Measurements from ENCODE around the gene OSER1. TPM values are rescaled to one million over a fixed set of nuclear protein-coding genes. Genes with fewer than 3 reads are reported as not detected.
A peak's percentile ranks its signal among the peaks of the same experiment; 100 is the strongest.

OSER1 gene
- total and polyA plus RNA-seq, 4 donors: 22.6 to 32.9 (median 27.7) TPM

DNA sequence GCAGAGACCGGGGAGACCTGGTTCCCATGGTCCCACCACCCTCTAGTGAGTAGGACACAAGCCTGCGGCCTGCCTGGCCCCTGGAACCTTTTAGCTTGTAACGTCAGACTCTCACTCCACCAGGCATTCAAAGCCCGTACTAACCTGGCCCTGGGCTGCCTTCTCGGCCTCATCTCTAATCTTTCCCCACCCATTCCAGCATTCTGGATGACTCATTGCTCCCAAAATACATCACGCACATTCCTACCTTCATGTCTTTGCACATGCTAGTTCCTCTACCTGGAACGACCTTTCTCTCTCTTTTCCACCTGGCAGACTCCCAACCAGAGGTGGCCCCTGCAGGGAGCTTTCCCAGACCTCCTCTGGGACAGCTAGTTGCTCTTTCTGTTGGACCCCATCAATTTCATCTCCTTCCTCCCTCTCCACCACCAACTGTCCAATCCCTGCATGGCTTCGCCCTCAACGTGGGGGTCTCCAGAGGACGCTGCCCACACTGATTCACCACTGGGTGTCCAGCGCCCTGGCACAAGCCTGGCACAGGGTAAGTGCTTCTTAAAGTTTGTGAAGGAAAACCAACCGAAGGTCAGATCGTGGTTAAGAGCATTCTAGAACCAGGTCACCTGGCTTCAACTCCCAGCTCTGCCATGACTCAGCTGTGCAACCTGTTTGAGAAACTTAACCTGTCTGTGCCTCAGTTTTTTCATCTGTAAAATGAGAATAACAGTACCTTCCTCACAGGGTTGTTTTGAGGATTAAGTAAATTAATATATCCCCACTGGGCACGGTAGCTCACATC, 58.8 kb downstream of the OSER1 start:
- DNase-seq: no peak

DNA sequence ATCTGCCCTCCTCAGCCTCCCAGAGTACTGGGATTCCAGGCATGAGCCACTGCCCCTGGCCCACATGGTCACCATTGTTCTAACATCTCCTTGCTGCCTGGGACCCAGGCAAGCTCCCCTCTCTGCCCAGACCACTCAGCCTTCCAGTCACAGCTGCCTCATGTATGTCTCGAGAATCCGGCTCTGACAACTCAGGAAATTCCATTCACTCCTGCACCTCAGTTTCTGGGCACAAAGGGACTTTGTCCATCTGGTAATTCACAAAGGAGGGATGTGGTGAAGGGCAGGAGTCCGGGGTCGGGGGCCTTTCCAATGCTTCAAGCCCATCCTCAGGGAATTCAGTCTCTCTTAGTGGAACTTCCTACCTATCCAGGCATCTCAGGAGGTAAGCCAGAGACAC, 64.3 kb downstream of the OSER1 start:
- DNase-seq (peak in 2 of 3 donors; percentile 61 to 68), ATAC-seq (ENCODE audit: insufficient read depth, low FRiP score) (no peak)
- 43 to 51% methylated on average over 4 of the region's 4 CpGs for WGBS, 2 donors
- Histone ChIP-seq H3K9me3 (ENCODE audit: control insufficient read depth in 4 of 4, insufficient read depth in 3 of 4, low read length in 3 of 4) (no peaks in the 10 kb centered on the region), H3K4me1 (ENCODE audit: control insufficient read depth in 5 of 5, insufficient read depth in 5 of 5, low read length in 5 of 5) (peaks cover 0 to 8% (median 0%) of the 10 kb centered on the region in 5 donors), H3K27me3 (ENCODE audit: control insufficient read depth in 3 of 3, insufficient read depth in 3 of 3, low read length in 2 of 3) (no peaks in the 10 kb centered on the region), H3K4me3 (no peak overlapping the region), H3K27ac (ENCODE audit: low read depth in 1 of 2, low read length in 1 of 2) (peak overlapping the region in 1 of 2 donors; percentile 15), H3K36me3 (ENCODE audit: control insufficient read depth in 4 of 4, insufficient read depth in 4 of 4, low read length in 4 of 4) (peaks cover 0 to 2% (median 0%) of the 10 kb centered on the region in 4 donors), H3K9ac (ENCODE audit: insufficient read depth in 1 of 2, low read length in 2 of 2) (no peak overlapping the region)
- no peak for TF ChIP-seq CTCF (IDR thresholded peaks at IDR 0.05; ENCODE audit: control extremely low read depth, extremely low read depth)

More for the DNA sequence above, 58.8 kb downstream of the OSER1 start:
- Histone ChIP-seq H3K4me1 (ENCODE audit: control insufficient read depth in 5 of 5, insufficient read depth in 5 of 5, low read length in 5 of 5) (peaks cover 0 to 10% (median 0%) of the 10 kb centered on the region in 5 donors), H3K27ac (ENCODE audit: low read depth in 1 of 2, low read length in 1 of 2) (peak overlapping the region in 1 of 2 donors; percentile 71), H3K36me3 (ENCODE audit: control insufficient read depth in 4 of 4, insufficient read depth in 4 of 4, low read length in 4 of 4) (peaks cover 0 to 2% (median 0%) of the 10 kb centered on the region in 4 donors), H3K9me3 (ENCODE audit: control insufficient read depth in 4 of 4, insufficient read depth in 3 of 4, low read length in 3 of 4) (no peaks in the 10 kb centered on the region), H3K9ac (ENCODE audit: insufficient read depth in 1 of 2, low read length in 2 of 2) (no peak overlapping the region), H3K4me3 (no peak overlapping the region), H3K27me3 (ENCODE audit: control insufficient read depth in 3 of 3, insufficient read depth in 3 of 3, low read length in 2 of 3) (peaks cover 0 to 4% (median 0%) of the 10 kb centered on the region in 3 donors)
- WGBS, 2 donors: 86 to 90% methylated on average over 14 of the region's 14 CpGs
- no peak for TF ChIP-seq CTCF (IDR thresholded peaks at IDR 0.05; ENCODE audit: control extremely low read depth, extremely low read depth)
- ATAC-seq (ENCODE audit: insufficient read depth, low FRiP score): no peak

Other genes starting within 250 kb of the OSER1 start
- gene JPH2, start 23.6 kb downstream of the OSER1 start, total RNA-seq: 1 to 10 TPM; 2.8 to 9.2 TPM
- 1 to 10 TPM; 2.5 to 2.6 TPM for gene JPH2, start 23.6 kb downstream of the OSER1 start, polyA plus RNA-seq
- not detected for gene GDAP1L1, start 36.5 kb upstream of the OSER1 start, total RNA-seq
- gene GDAP1L1, start 36.5 kb upstream of the OSER1 start, polyA plus RNA-seq: under 1 TPM; 0.02 to 0.10 TPM
- gene FITM2, start 100.4 kb upstream of the OSER1 start, total RNA-seq: 10 to 100 TPM; 10.8 to 19.7 TPM
- gene FITM2, start 100.4 kb upstream of the OSER1 start, polyA plus RNA-seq: 1 to 10 TPM; 2.7 to 5.1 TPM
- not detected for gene R3HDML, start 126.3 kb upstream of the OSER1 start, total RNA-seq
- not detected for gene R3HDML, start 126.3 kb upstream of the OSER1 start, polyA plus RNA-seq
- 1 to 10 TPM in 1 of 2 donors, under 1 TPM in 1; 0.67 to 1.3 TPM for gene HNF4A, start 144.9 kb upstream of the OSER1 start, total RNA-seq
- gene HNF4A, start 144.9 kb upstream of the OSER1 start, polyA plus RNA-seq: under 1 TPM; 0.14 TPM

All from lung (tissue), 12 donors.